ENCODE results near the gene NRP1.

GRCh38 chr10:33323721-33324120, 10.7 kb downstream of the NRP1 start:
- TF ChIP-seq CTCF (IDR thresholded peaks at IDR 0.05 in 4 of 5, conservative IDR thresholded peaks at IDR 0.05 in 1 of 5) (no peak), POLR2A (IDR thresholded peaks at IDR 0.05) (no peak)
